Heart left ventricle (tissue), 16 donors: ENCODE results near the gene SYT15B. TPM values are rescaled to one million over a fixed set of nuclear protein-coding genes. Genes with fewer than 3 reads are reported as not detected.
"Not testable (repeated sequence)": the region's sequence is repeated elsewhere in the genome, so short reads cannot be mapped to it uniquely, and the experiment has no call there.

Source experiments
- ATAC-seq, 4 donors: fragments of 200-7000 bp; cut with Tn5 transposase; one replicate each; pipeline ENCODE4 v1.9.1; 2020 to 2022; ENCODE audit warnings: moderate library complexity in 4 of 4, mild to moderate bottlenecking in 3 of 4, moderate number of reproducible peaks in 1 of 4
- DNase-seq, 5 donors: peaks; one replicate each; pipeline ENCODE4 v3.0.0-alpha.2; 2020
- H3K27ac ChIP-seq, 12 donors: fragments of 200-600 bp; sonication (generic) in 4 of 12; one replicate each; pipeline versions ENCODE4 v1.5.0 to v1.8.0; 2016 to 2022; ENCODE audit warnings: mild to moderate bottlenecking in 2 of 12
- H3K27me3 ChIP-seq, 9 donors: fragments of 200-600 bp; sonication (generic) in 2 of 9; one replicate each; pipeline versions ENCODE4 v1.5.1 to v1.8.0; 2016 to 2022; ENCODE audit warnings: mild to moderate bottlenecking in 3 of 9
- H3K36me3 ChIP-seq, 9 donors: fragments of 200-600 bp; sonication (generic) in 2 of 9; one replicate each; pipeline versions ENCODE4 v1.5.0 to v1.8.0; 2018 to 2022; ENCODE audit warnings: mild to moderate bottlenecking in 2 of 9
- H3K4me1 ChIP-seq, 12 donors: fragments of 200-600 bp; sonication (generic) in 4 of 12; one replicate each; pipeline versions ENCODE4 v1.5.0 to v1.8.0; 2016 to 2022; ENCODE audit warnings: mild to moderate bottlenecking in 3 of 12
- H3K4me3 ChIP-seq, 12 donors: fragments of 200-600 bp; sonication (generic) in 4 of 12; one replicate each; pipeline versions ENCODE4 v1.5.0 to v1.8.0; 2017 to 2022; ENCODE audit warnings: mild to moderate bottlenecking in 9 of 12, moderate library complexity in 4 of 12
- H3K9me3 ChIP-seq, 12 donors: fragments of 200-600 bp; sonication (generic) in 4 of 12; one replicate each; pipeline versions ENCODE4 v1.5.0 to v1.8.0; 2016 to 2022; ENCODE audit warnings: mild to moderate bottlenecking in 1 of 12
- WGBS, 4 donors: extraction: QIAGEN DNeasy Blood & Tissue Kit in 2 of 4; methylation state at CpG; one replicate each; pipeline versions ENCODE4 v1.1.5 to v1.1.7; 2013 to 2018; 5-methylcytosine and 5-hydroxymethylcytosine counted together
- intact Hi-C, 10 donors: fragments of 100-400 bp; cut with DNase I; formaldehyde crosslinking; loops; one replicate each; pipeline versions ENCODE4 v1.11.1 to v1.14.2; 2022
- long read RNA-seq, 3 donors: library from polyadenylated mRNA; unstranded; transcript quantifications; one replicate each; pipeline ENCODE4 v2.0.0, GENCODE V29; 2020 to 2021
- polyA plus RNA-seq, 2 donors: library from polyadenylated mRNA; stranded (reverse); fragments of 200-250 nt; gene quantifications; one replicate each; pipeline ENCODE4 v1.2.3, GENCODE V29; 2013
- total RNA-seq, 9 donors: library from RNA; depleted of rRNA in 2 of 9; stranded (reverse); fragments of >200 nt in 2 of 9; fragmentation: NEBNext Ultra II Directional in 3 of 9; extraction: Animal tissue kit (Norgen Biotek cat#: 25700) in 3 of 9; gene quantifications; one replicate each; pipeline versions ENCODE4 v1.1.0 to v1.2.4, GENCODE V29; 2016 to 2023
- TF ChIP-seq, protein P1 (sequence below), 12 donors: fragments of 200-600 bp; sonication (generic) in 4 of 12; IDR thresholded peaks; one replicate each; pipeline versions ENCODE4 v1.5.0 to v1.8.0; 2018 to 2022; ENCODE audit warnings: antibody characterized with exemption in 12 of 12, mild to moderate bottlenecking in 5 of 12
- donor health status: ischemic (EF 13 %, LVEDD 7.1; RV severe dilation, severe dysfunction).
- donor health status: healthy with polysubstance abuse.
- donor health status: DM: no; HTN: yes; CAD: no.
- donor health status: DM: no; HTN: no; CAD: no.
- donor health status: ischemic (EF 25% LVEDD 6.9; RV normal size, moderate dysfunction).
- donor health status: ischemic (EF 25% LVEDD 5.7; RV mildly dilated, moderate dysfunction).
- donor health status: healthy.
- donor health status: DM: yes; HTN: yes; CAD: no.
- donor health status: ischemic (EF 35%, LVEDD 5.7; RV mildly dilated, moderate dysfunction).
- donor health status: nonischemic (EF 11% LVEDD 7.7; RV severe dilation, severe dysfunction).
- donor health status: DM: yes; HTN: yes; CAD: no.
- donor health status: PGD.
- donor health status: ischemic (EF 29% LVEDD 5.4; RV normal size, mild dysfunction).
- donor health status: nonischemic (EF 23%, LVEDD 6.1; RV moderate dilation, normal function).

SYT15B gene
- total RNA-seq (1 to 10 TPM in 6 of 9 donors, under 1 TPM in 3; 0.88 to 4.6 (median 1.6) TPM), polyA plus RNA-seq (1 to 10 TPM in 1 of 2 donors, under 1 TPM in 1; 0.53 to 1.1 TPM)
- long read RNA-seq, donor 1, partial matches to known transcripts = 0 of 3 reads
- long read RNA-seq, donor 1, other reads (novel, unspliced or antisense) = 3 of 3 reads
- long read RNA-seq, donor 2, partial matches to known transcripts = 0 of 4 reads
- long read RNA-seq, donor 2, other reads (novel, unspliced or antisense) = 4 of 4 reads
- long read RNA-seq, donor 3, partial matches to known transcripts = 1 of 3 reads
- long read RNA-seq, donor 3, other reads (novel, unspliced or antisense) = 2 of 3 reads

DNA sequence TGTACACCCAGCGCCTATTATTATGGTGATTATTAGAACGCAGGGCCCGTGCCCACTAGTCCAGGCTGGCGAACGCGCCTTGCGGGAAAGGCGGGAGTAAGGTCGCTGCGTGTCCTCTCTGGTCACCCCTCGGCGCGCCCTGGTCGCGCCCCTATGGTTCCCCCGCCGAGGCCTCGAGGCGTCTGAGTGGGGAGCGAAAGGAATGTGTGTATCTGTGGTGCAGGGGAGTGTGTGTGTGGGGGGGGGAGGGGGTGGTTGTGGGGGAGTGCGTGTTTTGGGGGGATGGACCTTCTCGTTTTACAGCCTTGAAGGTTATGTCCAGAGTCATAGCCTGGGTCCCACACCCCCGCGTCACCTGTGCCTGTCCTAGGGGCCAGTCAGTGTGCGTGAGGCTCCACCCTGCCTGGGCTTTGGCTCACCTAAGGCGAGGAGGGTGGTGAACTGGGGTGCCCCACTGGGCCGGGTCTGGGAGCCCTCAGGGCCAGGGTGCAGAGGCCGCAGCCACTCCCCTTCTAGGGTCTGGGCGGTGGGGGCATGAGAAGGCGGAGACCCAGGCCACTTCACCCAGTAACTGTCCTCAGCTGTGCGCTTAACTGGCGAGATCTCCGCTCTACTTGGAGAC is at the start of gene SYT15B:
Gene SYT15B, minus strand, starts transcription at position 39 of the 622 bp plus-strand sequence. CDS start 952 bp downstream, outside the sequence.
- H3K36me3 ChIP-seq, H3K27me3 ChIP-seq, intact Hi-C loops, H3K9me3 ChIP-seq, H3K4me1 ChIP-seq, ATAC-seq, H3K27ac ChIP-seq: not testable (repeated sequence)
- DNase-seq = peak in 1 of 5 donors; percentile 60
- WGBS, 4 donors = 43 to 88% (median 61%) methylated on average over 4 to 28 of the region's 33 CpGs
- H3K4me3 ChIP-seq = peak within 1 kb of the TSS in 10 of 12 donors; percentile 6 to 41 (median 25)

DNA sequence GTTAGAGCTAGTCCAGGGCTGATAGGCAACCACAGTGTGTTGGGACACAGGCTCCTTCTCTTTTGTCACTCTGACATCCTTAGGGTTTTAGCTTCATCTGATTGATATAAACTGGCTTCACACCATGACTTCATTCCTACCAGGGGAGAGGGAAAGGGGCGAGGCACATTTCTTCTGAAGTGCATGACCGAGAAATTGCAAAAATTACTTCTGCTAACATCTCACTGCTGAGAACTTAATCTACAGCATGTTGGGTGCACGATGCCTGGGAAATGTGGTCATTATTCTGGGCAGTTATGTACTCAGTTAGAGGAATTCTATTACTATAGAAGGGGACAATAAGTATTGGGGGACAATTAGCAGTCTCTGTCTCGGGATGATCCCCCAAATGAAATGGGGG is 16.2 kb upstream of the SYT15B start:
- H3K27ac ChIP-seq, H3K27me3 ChIP-seq, DNase-seq, H3K9me3 ChIP-seq, H3K4me1 ChIP-seq, H3K4me3 ChIP-seq, intact Hi-C loops, H3K36me3 ChIP-seq, ATAC-seq: not testable (repeated sequence)
- 62 to 70% methylated on average over 3 of the region's 4 CpGs; no CpG with 5 or more reads in 2 of the 4 donors for WGBS, 4 donors

DNA sequence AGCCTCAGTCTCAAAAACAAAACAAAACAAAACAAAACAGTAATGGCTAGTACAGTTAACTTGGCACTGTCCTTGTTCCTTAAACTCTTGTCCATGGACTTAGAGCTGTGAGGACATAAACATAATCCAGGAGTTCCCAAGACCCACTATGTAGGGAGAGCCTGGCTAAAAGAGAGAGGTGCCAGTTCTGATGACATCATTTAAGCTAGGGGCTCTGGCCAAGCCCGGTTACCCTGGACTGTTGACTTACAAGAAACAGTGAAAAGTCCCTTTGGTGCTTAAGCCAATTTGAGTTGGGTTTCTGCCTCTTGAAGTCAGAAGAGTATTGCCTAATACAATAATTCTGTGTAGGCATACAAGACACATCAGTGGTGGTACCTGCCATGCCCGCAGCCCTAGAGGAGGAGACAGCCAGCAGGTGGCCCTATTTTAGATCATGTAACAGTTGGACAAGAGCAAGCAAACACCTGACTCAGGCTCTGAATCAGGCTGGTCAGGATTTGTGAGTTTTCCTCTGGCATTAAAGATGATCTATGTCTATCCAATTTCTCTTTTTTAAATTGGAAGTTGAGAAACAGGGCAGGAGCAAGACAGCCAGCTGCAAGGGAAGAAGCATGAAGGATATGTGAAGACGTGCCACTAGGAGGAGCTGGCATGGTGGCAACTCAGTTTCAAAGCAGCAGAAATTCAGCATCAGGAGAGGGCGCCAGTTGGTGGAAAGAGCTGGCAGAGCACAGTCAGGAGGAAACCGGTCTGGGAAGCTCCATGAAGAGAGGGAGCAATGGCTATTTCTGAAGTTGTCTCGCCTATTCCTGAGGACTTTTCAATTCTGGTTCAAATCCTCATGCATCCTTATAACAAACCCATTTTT is 12.2 kb upstream of the SYT15B start:
- DNase-seq = peak in 3 of 5 donors; percentile 15 to 49 (median 28)

DNA sequence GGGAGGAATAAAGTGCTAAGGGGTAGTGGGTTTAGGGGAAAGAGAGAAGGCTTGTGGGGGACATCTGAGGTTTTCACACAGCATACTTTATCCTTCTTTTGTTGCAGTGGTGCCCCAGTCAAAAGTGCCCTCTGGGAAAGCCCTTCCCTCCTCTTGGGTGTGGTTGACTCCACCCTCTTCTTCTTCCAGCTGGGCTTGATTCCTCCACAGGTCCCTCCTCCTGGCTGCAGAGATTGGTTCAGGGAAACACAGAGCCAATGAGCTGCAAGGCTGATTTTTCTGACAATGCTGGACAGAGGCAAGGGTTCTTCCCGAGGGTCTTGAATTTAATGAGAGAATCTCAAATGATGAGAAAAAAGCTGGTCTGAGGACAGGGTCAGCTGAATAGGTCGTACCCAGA is 7.4 kb upstream of the SYT15B start:
- ATAC-seq, H3K27ac ChIP-seq, DNase-seq, H3K9me3 ChIP-seq, H3K4me3 ChIP-seq, H3K4me1 ChIP-seq, H3K27me3 ChIP-seq, intact Hi-C loops, H3K36me3 ChIP-seq: not testable (repeated sequence)
- WGBS, 4 donors = no CpG with 5 or more reads among the region's 2 CpGs

More for the DNA sequence above, 12.2 kb upstream of the SYT15B start:
- intact Hi-C loops, H3K9me3 ChIP-seq, H3K36me3 ChIP-seq, H3K4me3 ChIP-seq, H3K27me3 ChIP-seq, H3K27ac ChIP-seq, H3K4me1 ChIP-seq: not testable (repeated sequence)
- TF ChIP-seq, protein P1, sequence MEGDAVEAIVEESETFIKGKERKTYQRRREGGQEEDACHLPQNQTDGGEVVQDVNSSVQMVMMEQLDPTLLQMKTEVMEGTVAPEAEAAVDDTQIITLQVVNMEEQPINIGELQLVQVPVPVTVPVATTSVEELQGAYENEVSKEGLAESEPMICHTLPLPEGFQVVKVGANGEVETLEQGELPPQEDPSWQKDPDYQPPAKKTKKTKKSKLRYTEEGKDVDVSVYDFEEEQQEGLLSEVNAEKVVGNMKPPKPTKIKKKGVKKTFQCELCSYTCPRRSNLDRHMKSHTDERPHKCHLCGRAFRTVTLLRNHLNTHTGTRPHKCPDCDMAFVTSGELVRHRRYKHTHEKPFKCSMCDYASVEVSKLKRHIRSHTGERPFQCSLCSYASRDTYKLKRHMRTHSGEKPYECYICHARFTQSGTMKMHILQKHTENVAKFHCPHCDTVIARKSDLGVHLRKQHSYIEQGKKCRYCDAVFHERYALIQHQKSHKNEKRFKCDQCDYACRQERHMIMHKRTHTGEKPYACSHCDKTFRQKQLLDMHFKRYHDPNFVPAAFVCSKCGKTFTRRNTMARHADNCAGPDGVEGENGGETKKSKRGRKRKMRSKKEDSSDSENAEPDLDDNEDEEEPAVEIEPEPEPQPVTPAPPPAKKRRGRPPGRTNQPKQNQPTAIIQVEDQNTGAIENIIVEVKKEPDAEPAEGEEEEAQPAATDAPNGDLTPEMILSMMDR (IDR thresholded peaks at IDR 0.05) = peak in 10 of 12 donors; percentile 10 to 49 (median 27)
- WGBS, 4 donors = 25 to 43% (median 30%) methylated on average over 4 of the region's 6 CpGs
- ATAC-seq = peak in 3 of 4 donors; percentile 82 to 91 (median 82)

DNA sequence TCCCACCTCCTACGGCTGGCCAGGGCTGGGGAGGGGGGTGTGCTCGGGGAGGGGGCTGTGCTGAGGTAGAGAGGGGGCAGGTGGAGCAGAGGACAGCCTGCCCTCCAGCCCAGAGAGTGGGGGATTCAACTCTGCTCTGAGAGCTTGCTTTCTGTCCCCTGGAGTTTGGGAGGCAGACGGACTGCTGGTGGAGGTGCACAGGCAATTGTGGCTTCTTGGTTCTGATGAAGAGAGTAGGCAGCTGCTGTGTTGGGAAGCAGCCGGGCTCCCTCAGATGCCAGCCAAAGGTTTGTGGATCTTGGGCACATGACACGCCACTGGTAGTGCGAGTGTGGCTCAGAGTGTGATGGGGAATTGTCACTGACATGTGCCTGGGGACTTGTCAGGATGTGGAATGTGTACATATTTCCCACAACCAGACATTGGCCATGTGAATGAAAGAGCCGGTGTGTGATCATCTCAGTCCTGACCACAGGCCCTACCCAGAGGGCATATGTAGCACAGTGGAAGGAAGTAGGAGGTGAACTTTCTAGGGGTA is 5.3 kb upstream of the SYT15B start:
- ATAC-seq (peak in 2 of 4 donors; percentile 11 to 36), DNase-seq (peak in 1 of 5 donors; percentile 1)
- H3K27ac ChIP-seq, H3K9me3 ChIP-seq, intact Hi-C loops, H3K4me1 ChIP-seq, H3K36me3 ChIP-seq, H3K4me3 ChIP-seq, H3K27me3 ChIP-seq: not testable (repeated sequence)
- WGBS, 4 donors = 73 to 95% (median 78%) methylated on average over 3 to 6 of the region's 7 CpGs

DNA sequence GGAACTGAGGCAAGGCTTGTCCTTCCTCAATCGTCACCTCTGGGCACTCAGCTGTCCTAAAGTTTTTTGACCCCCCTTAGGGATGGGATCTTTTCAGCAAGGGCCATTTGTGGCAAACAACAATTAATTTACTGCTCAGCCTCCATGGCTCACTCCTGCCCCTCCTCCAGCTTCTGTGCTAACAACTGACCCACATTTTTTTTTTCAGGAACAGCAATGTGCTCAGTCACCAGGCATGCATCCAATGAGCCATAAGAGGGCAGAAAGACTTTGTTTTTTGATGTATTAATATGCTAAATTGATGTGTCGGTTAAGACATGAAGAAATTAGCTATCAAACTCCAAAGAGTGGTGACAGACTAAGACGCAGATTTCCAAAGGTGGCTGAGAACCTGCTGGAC is 4.7 kb upstream of the SYT15B start:
- H3K4me1 ChIP-seq, intact Hi-C loops, H3K27ac ChIP-seq, DNase-seq, H3K36me3 ChIP-seq, ATAC-seq, H3K4me3 ChIP-seq, H3K9me3 ChIP-seq, H3K27me3 ChIP-seq: not testable (repeated sequence)
- WGBS, 4 donors = 65 to 87% (median 77%) methylated on average over 1 to 2 of the region's 3 CpGs

DNA sequence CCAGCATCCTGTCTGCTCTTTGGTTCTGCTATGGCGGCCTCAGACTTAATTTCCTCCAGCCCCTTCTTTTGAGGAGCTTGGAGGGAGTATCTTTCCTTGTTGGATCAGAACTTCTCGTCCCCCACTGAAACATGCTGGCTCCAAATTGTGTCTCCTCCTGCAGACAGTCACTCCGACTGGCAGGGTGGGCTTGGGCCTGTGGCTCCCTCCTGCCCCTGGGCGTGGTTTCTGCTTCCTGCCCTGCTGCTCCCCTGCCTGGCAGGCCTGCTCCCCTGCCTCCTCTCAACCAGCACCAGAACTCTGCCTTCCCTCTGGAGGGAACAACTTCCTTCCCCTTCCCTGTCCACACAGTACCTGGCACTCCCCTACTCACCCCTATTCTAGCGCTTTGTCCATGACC is 3.8 kb upstream of the SYT15B start:
- intact Hi-C loops, H3K9me3 ChIP-seq, ATAC-seq, H3K27me3 ChIP-seq, H3K4me1 ChIP-seq, H3K4me3 ChIP-seq, H3K36me3 ChIP-seq, H3K27ac ChIP-seq: not testable (repeated sequence)
- WGBS, 4 donors = 57 to 80% (median 64%) methylated on average over 1 to 3 of the region's 5 CpGs
- DNase-seq = peak in 1 of 5 donors; percentile 27

DNA sequence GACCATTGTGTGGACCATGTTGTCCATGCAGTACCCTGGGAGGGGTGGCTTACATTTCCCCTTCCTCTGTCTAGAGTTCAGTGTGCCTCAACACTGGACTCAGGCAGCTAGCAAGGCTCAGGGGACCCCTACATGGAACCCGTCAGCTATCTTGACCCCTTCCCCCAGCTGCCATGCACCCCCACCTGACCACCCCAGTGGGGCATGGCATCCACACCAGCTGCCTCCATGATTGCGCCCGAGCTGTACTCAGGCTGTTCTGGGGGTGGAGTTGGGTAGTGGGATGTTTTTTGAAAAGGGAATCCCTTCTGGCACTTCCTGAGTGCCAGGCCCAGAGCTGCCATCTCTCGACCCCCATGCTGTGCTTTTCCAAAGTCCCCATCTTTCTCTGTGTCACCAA is 1.8 kb upstream of the SYT15B start:
- intact Hi-C loops, H3K4me3 ChIP-seq, ATAC-seq, H3K27ac ChIP-seq, H3K4me1 ChIP-seq, H3K36me3 ChIP-seq, H3K27me3 ChIP-seq, H3K9me3 ChIP-seq: not testable (repeated sequence)
- peak in 1 of 5 donors; percentile 39 for DNase-seq
- 86 to 97% methylated on average over 3 of the region's 4 CpGs; no CpG with 5 or more reads in 2 of the 4 donors for WGBS, 4 donors
